ENCODE measurements around the gene ATP2B1.
"Not testable (repeated sequence)": the region's sequence is repeated elsewhere in the genome, so short reads cannot be mapped to it uniquely, and the experiment has no call there.

ATP2B1 gene

DNA sequence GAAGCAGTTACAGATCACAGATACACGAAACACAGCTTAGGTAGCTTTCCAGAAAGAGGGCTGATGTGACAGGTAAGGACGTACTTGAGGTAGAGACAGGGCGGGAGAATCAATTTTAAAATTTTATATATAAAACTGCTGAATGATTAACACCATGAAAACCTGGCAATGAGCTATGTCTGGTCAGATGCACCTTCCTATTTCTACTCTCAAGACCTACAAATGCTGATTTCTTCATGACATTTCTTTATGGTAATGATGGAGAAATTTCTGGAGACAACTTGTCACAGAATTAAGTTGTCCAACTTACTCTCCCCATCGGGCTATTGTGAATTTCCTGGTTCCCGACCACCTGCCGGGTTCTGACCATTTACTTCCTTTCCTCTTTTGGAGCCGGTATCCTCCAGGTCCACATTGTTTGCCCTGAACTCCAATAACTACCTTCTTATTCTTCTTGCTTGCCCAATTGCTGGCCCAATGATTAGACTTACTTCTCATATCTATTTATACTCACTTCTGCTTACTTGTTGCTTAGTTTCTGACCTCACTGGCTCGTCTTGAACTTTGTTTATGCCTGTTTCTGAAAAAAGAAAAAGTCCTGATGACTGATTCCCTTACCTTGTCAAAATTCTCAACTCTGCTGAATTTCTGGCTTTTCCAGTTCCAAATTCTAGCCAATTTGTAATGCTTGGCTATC is 12.8 kb upstream of the ATP2B1 start:
- no peak for DNase-seq (ENCODE audit: low read depth, low spot score)
- H3K4me3 ChIP-seq (ENCODE audit: low read length) = no peak overlapping the region

DNA sequence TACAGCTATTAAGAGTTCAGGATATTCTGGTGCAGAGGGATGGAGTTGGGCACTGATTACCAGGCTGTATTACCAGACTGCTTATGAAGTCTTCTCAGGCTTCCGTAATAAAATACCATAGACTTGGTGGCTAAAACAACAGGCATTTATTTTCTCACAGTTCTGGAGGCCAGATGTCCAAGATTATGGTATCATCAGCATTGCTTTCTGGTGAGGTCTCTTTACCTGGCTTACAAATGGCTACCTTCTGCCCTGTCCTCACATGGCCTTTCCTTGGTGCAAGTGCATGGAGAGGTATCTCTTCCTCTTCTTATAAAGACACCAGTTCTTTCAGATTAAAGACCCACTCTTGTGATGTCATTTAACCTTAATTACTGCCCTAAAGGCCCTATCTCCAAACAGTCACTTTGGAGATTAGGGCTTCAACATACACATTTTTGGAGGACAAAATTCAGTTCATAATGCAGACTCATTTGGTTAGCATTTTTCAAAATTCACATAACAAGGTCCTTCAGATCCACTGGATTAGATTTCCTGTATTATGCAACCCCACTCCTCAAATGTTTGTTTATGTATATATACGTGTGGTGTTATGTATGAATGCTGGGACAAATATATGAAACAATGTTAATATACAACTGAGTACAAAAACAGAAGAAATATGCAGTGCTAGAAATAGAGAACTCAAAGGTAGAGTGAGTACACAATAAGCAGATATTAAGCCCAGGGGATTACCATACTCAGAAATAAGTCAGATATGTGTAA is 9.3 kb upstream of the ATP2B1 start:
- no peak overlapping the region for H3K4me3 ChIP-seq (ENCODE audit: low read length)
- DNase-seq (ENCODE audit: low read depth, low spot score) = no peak

DNA sequence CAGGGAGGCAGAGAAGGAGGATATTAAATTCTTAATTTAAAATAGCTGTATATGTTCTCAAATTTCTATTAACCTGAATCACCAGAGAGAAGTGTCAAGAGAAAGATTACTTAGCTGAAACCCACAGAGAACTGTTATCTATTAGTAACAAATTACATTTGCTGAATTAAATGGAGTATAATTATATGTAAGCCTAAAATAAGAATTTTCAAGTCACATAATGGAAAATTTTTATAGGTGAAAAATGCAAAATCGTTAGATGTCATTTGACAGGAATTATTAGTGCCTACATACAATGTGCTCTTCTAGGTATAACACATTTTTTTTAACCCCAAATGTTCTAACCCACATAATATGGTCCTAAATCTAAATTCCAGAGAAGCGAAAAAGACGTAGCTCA is 4.1 kb upstream of the ATP2B1 start:
- no peak for DNase-seq (ENCODE audit: low read depth, low spot score)
- H3K4me3 ChIP-seq (ENCODE audit: low read length) = no peak overlapping the region

- no peak overlapping the region for H3K4me3 ChIP-seq (ENCODE audit: low read length)
- DNase-seq (ENCODE audit: low read depth, low spot score) = no peak
Measured at GRCh38 chr12:89710873-89711750, 2.5 kb upstream of the ATP2B1 start.

DNA sequence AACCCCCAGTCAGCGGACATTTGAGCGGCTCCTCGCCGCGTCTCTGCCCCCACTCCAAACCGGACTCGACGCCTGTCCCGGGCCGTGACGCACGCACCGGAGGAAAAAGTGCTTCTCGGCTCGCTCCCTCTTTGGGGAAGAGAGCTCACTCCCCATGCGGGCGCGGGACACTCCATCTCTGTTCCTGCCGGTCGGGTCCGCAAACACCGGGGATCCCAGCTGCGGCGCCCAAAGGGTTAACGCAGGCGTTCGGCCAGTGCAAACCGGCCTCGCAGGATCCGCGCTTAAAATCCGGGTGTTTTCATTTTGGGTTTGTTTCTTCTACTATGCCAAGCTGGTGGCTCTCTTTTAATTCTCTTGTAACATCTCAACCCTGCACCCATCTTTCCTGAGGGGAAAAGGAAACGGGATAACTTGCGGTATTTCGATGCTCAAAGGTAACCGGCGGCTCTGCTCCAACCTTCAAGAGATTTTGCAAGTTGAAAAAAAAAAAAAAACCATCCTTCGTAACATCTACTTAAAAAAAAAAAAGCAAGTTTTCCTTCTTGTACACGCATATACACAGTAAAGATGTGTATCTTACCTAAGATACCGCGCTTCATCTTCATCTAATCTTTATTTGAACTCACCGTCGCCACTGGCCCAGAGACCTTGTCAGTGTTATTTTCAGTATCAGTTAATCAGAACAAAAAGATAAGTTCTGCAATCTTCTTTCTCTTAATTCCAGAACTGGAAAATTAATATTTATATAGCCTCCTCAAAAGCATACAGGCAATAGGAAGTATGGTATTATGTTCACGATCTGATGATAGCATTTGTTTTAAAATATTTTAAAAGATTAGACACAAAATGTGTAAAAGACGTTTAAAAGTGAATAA is 1.6 kb upstream of the ATP2B1 start:
- no peak for DNase-seq (ENCODE audit: low read depth, low spot score)
- H3K4me3 ChIP-seq (ENCODE audit: low read length) = peak overlapping the region; percentile 65

- peak; percentile 95 for DNase-seq (ENCODE audit: low read depth, low spot score)
- H3K4me3 ChIP-seq (ENCODE audit: low read length) = peak overlapping the region; percentile 65
Measured at GRCh38 chr12:89709157-89709994, 738 bp upstream of the ATP2B1 start.

- peak overlapping the region; percentile 65 for H3K4me3 ChIP-seq (ENCODE audit: low read length)
- DNase-seq (ENCODE audit: low read depth, low spot score) = no peak
Measured at GRCh38 chr12:89707703-89708564, 704 bp downstream of the ATP2B1 start.

GRCh38 chr12:89706986-89707702 is 1.5 kb downstream of the ATP2B1 start:
- no peak for DNase-seq (ENCODE audit: low read depth, low spot score)
- no peak overlapping the region for H3K4me3 ChIP-seq (ENCODE audit: low read length)

DNA sequence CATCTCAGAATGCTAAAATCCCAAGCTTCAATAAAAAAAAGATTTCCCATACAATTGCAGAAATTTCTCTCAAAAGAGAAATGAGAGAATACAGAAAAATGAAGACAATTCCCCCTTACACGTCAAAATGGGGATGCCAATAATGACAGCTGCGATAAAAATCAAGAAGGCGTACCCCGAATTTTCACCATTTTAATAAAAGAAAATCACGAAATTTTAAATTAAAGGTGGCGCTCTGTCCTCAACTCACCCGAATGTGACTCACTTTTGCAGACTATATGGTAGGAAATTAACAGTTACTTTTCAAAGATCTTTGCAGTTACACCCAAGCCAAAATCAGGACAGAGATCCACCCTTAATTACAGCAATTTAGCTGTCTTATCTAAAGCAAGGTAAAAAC is 2.1 kb downstream of the ATP2B1 start:
- H3K4me3 ChIP-seq (ENCODE audit: low read length) = no peak overlapping the region

GRCh38 chr12:89704457-89704856 is 4.2 kb downstream of the ATP2B1 start:
- DNase-seq (ENCODE audit: low read depth, low spot score) = no peak
- H3K4me3 ChIP-seq (ENCODE audit: low read length) = no peak overlapping the region

More for the DNA sequence above, 2.1 kb downstream of the ATP2B1 start:
- no peak for DNase-seq (ENCODE audit: low read depth, low spot score)

- H3K4me3 ChIP-seq (ENCODE audit: low read length) = no peak overlapping the region
- no peak for DNase-seq (ENCODE audit: low read depth, low spot score)
Measured at GRCh38 chr12:89703768-89704167, 4.9 kb downstream of the ATP2B1 start.

- H3K4me3 ChIP-seq (ENCODE audit: low read length) = no peak overlapping the region
- DNase-seq (ENCODE audit: low read depth, low spot score) = no peak
Measured at GRCh38 chr12:89702503-89702902, 6.1 kb downstream of the ATP2B1 start.

DNA sequence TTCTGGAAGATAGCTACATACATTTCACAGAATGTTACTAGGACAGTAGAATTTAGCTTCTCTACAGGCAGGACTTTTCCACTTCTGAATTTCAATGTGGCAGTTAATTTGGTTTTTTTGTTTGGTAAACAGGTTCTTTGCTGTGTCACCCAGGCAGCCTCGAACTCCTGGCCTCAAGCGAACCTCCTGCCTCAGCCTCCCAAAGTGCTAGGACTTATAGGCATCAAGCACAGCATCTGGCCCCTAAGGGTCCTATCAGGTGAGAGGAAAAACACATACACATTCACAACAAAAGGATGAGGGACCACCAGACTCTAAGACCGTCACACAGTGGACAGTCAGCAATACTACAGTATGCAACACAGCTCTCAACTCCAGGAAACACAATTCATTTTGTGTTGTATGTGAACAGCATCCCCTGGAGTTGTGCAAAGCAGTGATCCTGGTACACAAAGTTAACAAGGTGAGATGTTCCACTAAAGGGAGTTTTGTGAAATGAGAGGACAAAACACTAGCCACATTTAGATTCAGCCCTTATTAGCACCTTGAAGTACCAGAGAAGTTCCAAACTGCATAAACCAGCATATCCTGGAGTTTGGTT is 6.9 kb downstream of the ATP2B1 start:
- DNase-seq (ENCODE audit: low read depth, low spot score) = no peak
- H3K4me3 ChIP-seq (ENCODE audit: low read length) = no peak overlapping the region

- H3K4me3 ChIP-seq (ENCODE audit: low read length) = no peak overlapping the region
- DNase-seq (ENCODE audit: low read depth, low spot score) = no peak
Measured at GRCh38 chr12:89700191-89700810, 8.3 kb downstream of the ATP2B1 start.

GRCh38 chr12:89698607-89699006 is 10.0 kb downstream of the ATP2B1 start:
- DNase-seq (ENCODE audit: low read depth, low spot score) = no peak
- H3K4me3 ChIP-seq (ENCODE audit: low read length) = no peak overlapping the region

- not testable (repeated sequence) for H3K4me3 ChIP-seq (ENCODE audit: low read length); DNase-seq (ENCODE audit: low read depth, low spot score)
Measured at GRCh38 chr12:89697728-89698127, 10.9 kb downstream of the ATP2B1 start.
